ENCODE measurements around the gene ATF7. TPM values are rescaled to one million over a fixed set of nuclear protein-coding genes. Genes with fewer than 3 reads are reported as not detected.

ATF7 gene
- total RNA-seq, 1 donor: 17.4 TPM

- peaks cover 56% of the 10 kb centered on the region for H3K79me2 ChIP-seq (ENCODE audit: insufficient read depth, low read length)
- no peak for DNase-seq (ENCODE audit: insufficient read length, low spot score, missing footprints)
Observed at GRCh38 chr12:53624956-53625355, 1.2 kb downstream of the ATF7 start.

GRCh38 chr12:53624458-53624857, 1.7 kb downstream of the ATF7 start:
- Histone ChIP-seq H3K27ac (ENCODE audit: low read depth, low read length) (peak overlapping the region; percentile 46), H3K4me2 (ENCODE audit: insufficient read depth, low read length) (peak overlapping the region; percentile 89), H3K79me2 (ENCODE audit: insufficient read depth, low read length) (peaks cover 61% of the 10 kb centered on the region), H4K20me1 (ENCODE audit: insufficient read depth, low read length) (peaks cover 13% of the 10 kb centered on the region), H3K9me3 (ENCODE audit: low read depth, low read length) (no peaks in the 10 kb centered on the region), H3K4me3 (ENCODE audit: insufficient read depth, low read length) (peak overlapping the region; percentile 87), H3K36me3 (ENCODE audit: insufficient read depth, low read length) (no peaks in the 10 kb centered on the region), H3K4me1 (ENCODE audit: insufficient read depth, low read length) (peaks cover 26% of the 10 kb centered on the region), H3K27me3 (ENCODE audit: insufficient read depth, low read length) (no peaks in the 10 kb centered on the region), H2AFZ (ENCODE audit: low read length) (no peak overlapping the region)
- no peak for DNase-seq (ENCODE audit: insufficient read length, low spot score, missing footprints)
- no peak for TF ChIP-seq CTCF (IDR thresholded peaks at IDR 0.05; ENCODE audit: extremely low read depth, low read depth, low read length)

More at GRCh38 chr12:53624956-53625355, 1.2 kb downstream of the ATF7 start:
- Histone ChIP-seq H3K27me3 (ENCODE audit: insufficient read depth, low read length) (no peaks in the 10 kb centered on the region), H3K4me3 (ENCODE audit: insufficient read depth, low read length) (peak overlapping the region; percentile 87), H4K20me1 (ENCODE audit: insufficient read depth, low read length) (peaks cover 13% of the 10 kb centered on the region), H3K4me1 (ENCODE audit: insufficient read depth, low read length) (peaks cover 26% of the 10 kb centered on the region), H3K27ac (ENCODE audit: low read depth, low read length) (peak overlapping the region; percentile 92), H3K36me3 (ENCODE audit: insufficient read depth, low read length) (no peaks in the 10 kb centered on the region), H3K4me2 (ENCODE audit: insufficient read depth, low read length) (peak overlapping the region; percentile 89), H3K9me3 (ENCODE audit: low read depth, low read length) (no peaks in the 10 kb centered on the region), H2AFZ (ENCODE audit: low read length) (no peak overlapping the region)
- TF ChIP-seq CTCF (IDR thresholded peaks at IDR 0.05; ENCODE audit: extremely low read depth, low read depth, low read length): no peak

GRCh38 chr12:53623548-53624385, 2.4 kb downstream of the ATF7 start:
- H3K4me3 ChIP-seq (ENCODE audit: insufficient read depth, low read length): peak overlapping the region; percentile 87
- TF ChIP-seq CTCF (IDR thresholded peaks at IDR 0.05; ENCODE audit: extremely low read depth, low read depth, low read length): no peak
- peaks cover 27% of the 10 kb centered on the region for H3K4me1 ChIP-seq (ENCODE audit: insufficient read depth, low read length)
- H2AFZ ChIP-seq (ENCODE audit: low read length): peak overlapping the region; percentile 6
- peaks cover 68% of the 10 kb centered on the region for H3K79me2 ChIP-seq (ENCODE audit: insufficient read depth, low read length)
- H3K4me2 ChIP-seq (ENCODE audit: insufficient read depth, low read length): peak overlapping the region; percentile 89
- H4K20me1 ChIP-seq (ENCODE audit: insufficient read depth, low read length): peaks cover 16% of the 10 kb centered on the region
- no peaks in the 10 kb centered on the region for H3K9me3 ChIP-seq (ENCODE audit: low read depth, low read length)
- no peaks in the 10 kb centered on the region for H3K36me3 ChIP-seq (ENCODE audit: insufficient read depth, low read length)
- peak; percentile 83 for DNase-seq (ENCODE audit: insufficient read length, low spot score, missing footprints)
- peak overlapping the region; percentile 46 for H3K27ac ChIP-seq (ENCODE audit: low read depth, low read length)
- no peaks in the 10 kb centered on the region for H3K27me3 ChIP-seq (ENCODE audit: insufficient read depth, low read length)

GRCh38 chr12:53622724-53623123, 3.5 kb downstream of the ATF7 start:
- Histone ChIP-seq H3K4me1 (ENCODE audit: insufficient read depth, low read length) (peaks cover 35% of the 10 kb centered on the region), H3K9me3 (ENCODE audit: low read depth, low read length) (no peaks in the 10 kb centered on the region), H3K79me2 (ENCODE audit: insufficient read depth, low read length) (peaks cover 78% of the 10 kb centered on the region), H3K27me3 (ENCODE audit: insufficient read depth, low read length) (no peaks in the 10 kb centered on the region), H2AFZ (ENCODE audit: low read length) (no peak overlapping the region), H3K4me3 (ENCODE audit: insufficient read depth, low read length) (no peak overlapping the region), H3K36me3 (ENCODE audit: insufficient read depth, low read length) (no peaks in the 10 kb centered on the region), H4K20me1 (ENCODE audit: insufficient read depth, low read length) (peaks cover 16% of the 10 kb centered on the region), H3K4me2 (ENCODE audit: insufficient read depth, low read length) (peak overlapping the region; percentile 89), H3K27ac (ENCODE audit: low read depth, low read length) (no peak overlapping the region)
- no peak for DNase-seq (ENCODE audit: insufficient read length, low spot score, missing footprints)
- no peak for TF ChIP-seq CTCF (IDR thresholded peaks at IDR 0.05; ENCODE audit: extremely low read depth, low read depth, low read length)
